H9 (cell line): ENCODE measurements around the gene RELA. TPM values are rescaled to one million over a fixed set of nuclear protein-coding genes. Genes with fewer than 3 reads are reported as not detected.

Source experiments
- DNase-seq: peaks from one replicate; pipeline ENCODE4 v3.0.0-alpha.2; 2017
- H2AFZ ChIP-seq: one replicate; pipeline ENCODE4 v1.6.1; 2013; ENCODE audit warnings: mild to moderate bottlenecking, low read length, control low read depth, moderate library complexity
- H2AK5ac ChIP-seq: 2 replicates; pipeline ENCODE4 v1.6.1; 2013; ENCODE audit warnings: low read length, control low read depth, mixed read lengths; ENCODE audit not compliant: insufficient read length
- H2BK120ac ChIP-seq: one replicate; pipeline ENCODE4 v1.6.1; 2013; ENCODE audit warnings: low read depth, mild to moderate bottlenecking, low read length, control low read depth, inconsistent platforms; ENCODE audit not compliant: poor library complexity, severe bottlenecking
- H2BK12ac ChIP-seq: 2 replicates; pipeline ENCODE4 v1.6.1; 2013; ENCODE audit warnings: low read length, control low read depth, mixed read lengths, low read depth; ENCODE audit not compliant: insufficient read length
- H2BK15ac ChIP-seq: 2 replicates; pipeline ENCODE4 v1.6.1; 2013; ENCODE audit warnings: low read depth, low read length, control low read depth
- H2BK20ac ChIP-seq: one replicate; pipeline ENCODE4 v1.6.1; 2013; ENCODE audit warnings: low read depth, mild to moderate bottlenecking, low read length, control low read depth, inconsistent platforms; ENCODE audit not compliant: poor library complexity, severe bottlenecking
- H2BK5ac ChIP-seq: 2 replicates; pipeline ENCODE4 v1.6.1; 2013; ENCODE audit warnings: low read length, control low read depth, mixed read lengths; ENCODE audit not compliant: insufficient read length
- H3K14ac ChIP-seq: 2 replicates; pipeline ENCODE4 v1.6.1; 2013; ENCODE audit warnings: low read length, control low read depth; ENCODE audit not compliant: insufficient read depth
- H3K18ac ChIP-seq: 2 replicates; pipeline ENCODE4 v1.6.1; 2013; ENCODE audit warnings: low read depth, mild to moderate bottlenecking, mixed read lengths, low read length, control low read depth; ENCODE audit not compliant: insufficient read length
- H3K23ac ChIP-seq: 2 replicates; pipeline ENCODE4 v1.6.1; 2013; ENCODE audit warnings: low read length, control low read depth, mixed read lengths, low read depth; ENCODE audit not compliant: insufficient read length
- H3K23me2 ChIP-seq: 2 replicates; pipeline ENCODE4 v1.6.1; 2013; ENCODE audit warnings: low read depth, mild to moderate bottlenecking, mixed read lengths, low read length, control low read depth; ENCODE audit not compliant: insufficient read length, poor library complexity, severe bottlenecking
- H3K27ac ChIP-seq: 2 replicates; pipeline ENCODE4 v1.5.1; 2013; ENCODE audit warnings: low read length, control low read depth, mixed read lengths, low read depth; ENCODE audit not compliant: insufficient read length
- H3K27me3 ChIP-seq: 2 replicates; pipeline ENCODE4 v1.6.1; 2013; ENCODE audit warnings: low read length, control low read depth, inconsistent platforms; ENCODE audit not compliant: insufficient read depth
- H3K4ac ChIP-seq: 2 replicates; pipeline ENCODE4 v1.6.1; 2013; ENCODE audit warnings: low read depth, mild to moderate bottlenecking, control low read depth, inconsistent platforms, low read length, moderate library complexity
- H3K4me1 ChIP-seq: 2 replicates; pipeline ENCODE4 v1.6.1; 2013; ENCODE audit warnings: low read length, control low read depth, inconsistent platforms; ENCODE audit not compliant: insufficient read depth
- H3K4me2 ChIP-seq: 2 replicates; pipeline ENCODE4 v1.6.1; 2013; ENCODE audit warnings: low read length, control low read depth, mixed read lengths; ENCODE audit not compliant: insufficient read length, insufficient read depth
- H3K56ac ChIP-seq: 2 replicates; pipeline ENCODE4 v1.6.1; 2013; ENCODE audit warnings: low read depth, mild to moderate bottlenecking, mixed read lengths, low read length, control low read depth; ENCODE audit not compliant: insufficient read length
- H3K79me1 ChIP-seq: 2 replicates; pipeline ENCODE4 v1.6.1; 2013; ENCODE audit warnings: low read depth, mild to moderate bottlenecking, moderate library complexity, low read length, control low read depth, inconsistent platforms; ENCODE audit not compliant: insufficient read depth, poor library complexity, severe bottlenecking
- H3K79me2 ChIP-seq: 2 replicates; pipeline ENCODE4 v1.6.1; 2013; ENCODE audit warnings: low read length, control low read depth, inconsistent platforms; ENCODE audit not compliant: insufficient read depth
- H3K9ac ChIP-seq: 2 replicates; pipeline ENCODE4 v1.6.1; 2013; ENCODE audit warnings: low read length, control low read depth, mixed read lengths; ENCODE audit not compliant: insufficient read length; ENCODE audit errors: extremely low read depth
- H3K9me3 ChIP-seq: one replicate; pipeline ENCODE4 v1.6.1; 2013; ENCODE audit warnings: low read depth, low read length, inconsistent platforms; ENCODE audit not compliant: control insufficient read depth
- H3T11ph ChIP-seq: one replicate; pipeline ENCODE4 v1.6.1; 2013; ENCODE audit warnings: mild to moderate bottlenecking, low read length, control low read depth, inconsistent platforms
- H4K20me1 ChIP-seq: one replicate; pipeline ENCODE4 v1.6.1; 2013; ENCODE audit not compliant: control insufficient read depth, insufficient read length, insufficient read depth
- H4K5ac ChIP-seq: 2 replicates; pipeline ENCODE4 v1.6.1; 2013; ENCODE audit warnings: low read depth, mild to moderate bottlenecking, mixed read lengths, low read length, control low read depth; ENCODE audit not compliant: insufficient read length
- H4K8ac ChIP-seq: replicated peaks from 2 replicates; pipeline ENCODE4 v1.6.1; 2013; ENCODE audit warnings: low read length, control low read depth, mixed read lengths, low read depth; ENCODE audit not compliant: insufficient read length
- H4K91ac ChIP-seq: 2 replicates; pipeline ENCODE4 v1.6.1; 2013; ENCODE audit warnings: low read depth, mild to moderate bottlenecking, moderate library complexity, mixed read lengths, low read length, control low read depth; ENCODE audit not compliant: insufficient read length
- H3K27ac Mint-ChIP-seq, 3 experiments: 2 replicates in 2 of 3; 3 replicates in 1 of 3; pipeline ENCODE4 v1.8.0; 2020 to 2021; ENCODE audit warnings: mixed read lengths in 3 of 3, mild to moderate bottlenecking in 1 of 3, moderate library complexity in 1 of 3
- H3K27me3 Mint-ChIP-seq: 2 replicates; pipeline ENCODE4 v1.8.0; 2021; ENCODE audit warnings: low read depth, mild to moderate bottlenecking, moderate library complexity, mixed read lengths
- H3K36me3 Mint-ChIP-seq, 3 experiments: 2 replicates in 2 of 3; 3 replicates in 1 of 3; pipeline ENCODE4 v1.8.0; 2020 to 2021; ENCODE audit warnings: low read depth in 3 of 3, mixed read lengths in 3 of 3; ENCODE audit not compliant: insufficient read depth in 1 of 3
- H3K4me1 Mint-ChIP-seq, 2 experiments: 2 replicates each; pipeline ENCODE4 v1.8.0; 2020; ENCODE audit warnings: mixed read lengths in 2 of 2
- H3K4me3 Mint-ChIP-seq, 2 experiments: 2 replicates in 1 of 2; 3 replicates in 1 of 2; pipeline ENCODE4 v1.8.0; 2020 to 2021; ENCODE audit warnings: mild to moderate bottlenecking in 2 of 2, mixed read lengths in 2 of 2, moderate library complexity in 1 of 2
- H3K9me3 Mint-ChIP-seq, 2 experiments: 2 replicates in 1 of 2; 3 replicates in 1 of 2; pipeline ENCODE4 v1.8.0; 2020; ENCODE audit warnings: mild to moderate bottlenecking in 2 of 2, mixed read lengths in 2 of 2, moderate library complexity in 1 of 2
- WGBS: extraction: QIAGEN DNeasy Blood & Tissue Kit; methylation state at CpG from one replicate; pipeline ENCODE4 v1.1.7; 2013; ENCODE audit warnings: missing lambda C conversion rate, low lambda C conversion rate, mixed read lengths; ENCODE audit not compliant: insufficient read length; ENCODE audit errors: extremely low coverage; 5-methylcytosine and 5-hydroxymethylcytosine counted together
- total RNA-seq: library from RNA; stranded (reverse); gene quantifications from 2 replicates; pipeline ENCODE4 v1.2.1, GENCODE V29; 2021
- TF ChIP-seq, protein P1 (sequence below): fragments of 200-600 bp; sonication (generic); conservative IDR thresholded peaks from 3 replicates; pipeline ENCODE4 v1.8.0; 2021; ENCODE audit warnings: antibody characterized with exemption, mild to moderate bottlenecking

Gene RELA
- total RNA-seq, 1 experiment from 2014 or later: 48.8 TPM

GRCh38 chr11:65624931-65625627 is 37.6 kb downstream of the RELA start:
- H4K8ac ChIP-seq: no peak overlapping the region
- H3K18ac ChIP-seq: no peak overlapping the region
- H2AK5ac ChIP-seq: no peak overlapping the region
- H2BK120ac ChIP-seq: no peak overlapping the region
- TF ChIP-seq, protein P1, sequence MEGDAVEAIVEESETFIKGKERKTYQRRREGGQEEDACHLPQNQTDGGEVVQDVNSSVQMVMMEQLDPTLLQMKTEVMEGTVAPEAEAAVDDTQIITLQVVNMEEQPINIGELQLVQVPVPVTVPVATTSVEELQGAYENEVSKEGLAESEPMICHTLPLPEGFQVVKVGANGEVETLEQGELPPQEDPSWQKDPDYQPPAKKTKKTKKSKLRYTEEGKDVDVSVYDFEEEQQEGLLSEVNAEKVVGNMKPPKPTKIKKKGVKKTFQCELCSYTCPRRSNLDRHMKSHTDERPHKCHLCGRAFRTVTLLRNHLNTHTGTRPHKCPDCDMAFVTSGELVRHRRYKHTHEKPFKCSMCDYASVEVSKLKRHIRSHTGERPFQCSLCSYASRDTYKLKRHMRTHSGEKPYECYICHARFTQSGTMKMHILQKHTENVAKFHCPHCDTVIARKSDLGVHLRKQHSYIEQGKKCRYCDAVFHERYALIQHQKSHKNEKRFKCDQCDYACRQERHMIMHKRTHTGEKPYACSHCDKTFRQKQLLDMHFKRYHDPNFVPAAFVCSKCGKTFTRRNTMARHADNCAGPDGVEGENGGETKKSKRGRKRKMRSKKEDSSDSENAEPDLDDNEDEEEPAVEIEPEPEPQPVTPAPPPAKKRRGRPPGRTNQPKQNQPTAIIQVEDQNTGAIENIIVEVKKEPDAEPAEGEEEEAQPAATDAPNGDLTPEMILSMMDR: no peak
- H3K4me1 ChIP-seq: no peaks in the 10 kb centered on the region
- H3K4me2 ChIP-seq: no peak overlapping the region
- DNase-seq: no peak
- H3K23ac ChIP-seq: no peak overlapping the region
- peak overlapping the region in 2 of 3 experiments; percentile 16 to 19; a peak in 2 of 7 replicates for H3K27ac Mint-ChIP-seq
- no peak overlapping the region for H3K27ac ChIP-seq
- H3K27me3 Mint-ChIP-seq: no peaks in the 10 kb centered on the region
- H3K9ac ChIP-seq: no peak overlapping the region
- H3K79me1 ChIP-seq: no peaks in the 10 kb centered on the region
- H2BK20ac ChIP-seq: no peak overlapping the region
- no peaks in the 10 kb centered on the region for H3K4me1 Mint-ChIP-seq
- no peaks in the 10 kb centered on the region for H3K27me3 ChIP-seq
- H3K23me2 ChIP-seq: no peaks in the 10 kb centered on the region
- no peaks in the 10 kb centered on the region for H4K20me1 ChIP-seq
- no peaks in the 10 kb centered on the region for H3K9me3 Mint-ChIP-seq
- no peak overlapping the region for H4K5ac ChIP-seq
- no peak overlapping the region for H2BK15ac ChIP-seq
- H2BK12ac ChIP-seq: no peak overlapping the region
- no peak overlapping the region for H4K91ac ChIP-seq
- no peak overlapping the region for H3K14ac ChIP-seq
- H3K4me3 Mint-ChIP-seq: no peak overlapping the region
- no peaks in the 10 kb centered on the region for H3K79me2 ChIP-seq
- H3K36me3 Mint-ChIP-seq: peaks cover 19 to 75% (median 68%) of the 10 kb centered on the region in 3 experiments; a peak in 6 of 7 replicates
- H2BK5ac ChIP-seq: no peak overlapping the region
- no peaks in the 10 kb centered on the region for H3K9me3 ChIP-seq
- no peak overlapping the region for H3K56ac ChIP-seq
- no peak overlapping the region for H3K4ac ChIP-seq
- H2AFZ ChIP-seq: no peak overlapping the region
- no CpG with 5 or more reads among the region's 30 CpGs for WGBS
- no peak overlapping the region for H3T11ph ChIP-seq
